ENCODE results near the gene PASK.

The PASK gene

DNA sequence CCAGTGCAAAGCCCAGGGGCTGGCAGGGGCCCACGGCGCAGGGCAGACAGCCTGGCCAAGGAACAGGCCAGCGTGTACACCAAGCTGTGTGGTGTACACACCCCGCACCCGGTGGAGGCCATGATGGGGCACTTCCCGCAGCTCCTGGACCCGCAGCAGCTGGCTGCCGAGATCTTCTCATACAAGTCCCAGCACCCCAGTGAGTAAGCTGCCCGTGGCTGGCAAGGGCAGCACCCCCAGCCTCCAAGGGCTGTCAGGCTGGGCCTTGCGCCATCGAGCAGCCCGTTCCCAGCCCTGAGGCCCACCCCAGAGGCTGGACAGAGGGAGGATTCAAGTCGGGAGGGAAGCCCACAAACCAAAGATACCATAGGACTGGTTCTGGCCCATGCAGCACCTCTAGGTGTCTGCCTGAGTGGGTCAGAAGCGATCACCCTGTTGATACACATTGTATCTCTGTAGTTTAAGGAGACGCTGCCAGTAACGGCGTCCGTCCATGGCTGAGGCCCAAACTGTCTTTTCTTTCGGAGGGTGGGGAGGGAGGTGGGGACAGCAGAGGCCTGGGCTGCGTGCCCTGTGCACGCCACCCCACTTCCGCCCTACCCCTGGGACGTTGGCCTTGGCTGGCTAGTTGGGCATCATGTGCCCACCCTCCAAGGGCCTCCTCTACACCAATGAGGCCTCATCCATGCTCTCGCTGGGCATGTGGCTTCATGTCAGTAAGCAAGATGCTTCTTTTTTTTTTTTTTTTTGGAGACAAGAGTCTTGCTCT is 30.4 kb downstream of the PASK start:
- Histone ChIP-seq H3K4me1 (ENCODE audit: insufficient read depth, poor library complexity, severe bottlenecking) (no peaks in the 10 kb centered on the region), H3K27me3 (ENCODE audit: insufficient read depth, poor library complexity, severe bottlenecking) (no peaks in the 10 kb centered on the region), H3K36me3 (ENCODE audit: low read depth) (peaks cover 39% of the 10 kb centered on the region), H3K27ac (ENCODE audit: poor library complexity, severe bottlenecking) (no peak overlapping the region), H3K4me3 (ENCODE audit: severe bottlenecking) (no peak overlapping the region), H3K9me3 (ENCODE audit: severe bottlenecking) (no peaks in the 10 kb centered on the region)
- TF ChIP-seq, protein P1, sequence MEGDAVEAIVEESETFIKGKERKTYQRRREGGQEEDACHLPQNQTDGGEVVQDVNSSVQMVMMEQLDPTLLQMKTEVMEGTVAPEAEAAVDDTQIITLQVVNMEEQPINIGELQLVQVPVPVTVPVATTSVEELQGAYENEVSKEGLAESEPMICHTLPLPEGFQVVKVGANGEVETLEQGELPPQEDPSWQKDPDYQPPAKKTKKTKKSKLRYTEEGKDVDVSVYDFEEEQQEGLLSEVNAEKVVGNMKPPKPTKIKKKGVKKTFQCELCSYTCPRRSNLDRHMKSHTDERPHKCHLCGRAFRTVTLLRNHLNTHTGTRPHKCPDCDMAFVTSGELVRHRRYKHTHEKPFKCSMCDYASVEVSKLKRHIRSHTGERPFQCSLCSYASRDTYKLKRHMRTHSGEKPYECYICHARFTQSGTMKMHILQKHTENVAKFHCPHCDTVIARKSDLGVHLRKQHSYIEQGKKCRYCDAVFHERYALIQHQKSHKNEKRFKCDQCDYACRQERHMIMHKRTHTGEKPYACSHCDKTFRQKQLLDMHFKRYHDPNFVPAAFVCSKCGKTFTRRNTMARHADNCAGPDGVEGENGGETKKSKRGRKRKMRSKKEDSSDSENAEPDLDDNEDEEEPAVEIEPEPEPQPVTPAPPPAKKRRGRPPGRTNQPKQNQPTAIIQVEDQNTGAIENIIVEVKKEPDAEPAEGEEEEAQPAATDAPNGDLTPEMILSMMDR (IDR thresholded peaks at IDR 0.05; ENCODE audit: poor library complexity, severe bottlenecking): no peak
- DNase-seq (ENCODE audit: low spot score) (no peak), ATAC-seq (ENCODE audit: low read depth) (no peak)

DNA sequence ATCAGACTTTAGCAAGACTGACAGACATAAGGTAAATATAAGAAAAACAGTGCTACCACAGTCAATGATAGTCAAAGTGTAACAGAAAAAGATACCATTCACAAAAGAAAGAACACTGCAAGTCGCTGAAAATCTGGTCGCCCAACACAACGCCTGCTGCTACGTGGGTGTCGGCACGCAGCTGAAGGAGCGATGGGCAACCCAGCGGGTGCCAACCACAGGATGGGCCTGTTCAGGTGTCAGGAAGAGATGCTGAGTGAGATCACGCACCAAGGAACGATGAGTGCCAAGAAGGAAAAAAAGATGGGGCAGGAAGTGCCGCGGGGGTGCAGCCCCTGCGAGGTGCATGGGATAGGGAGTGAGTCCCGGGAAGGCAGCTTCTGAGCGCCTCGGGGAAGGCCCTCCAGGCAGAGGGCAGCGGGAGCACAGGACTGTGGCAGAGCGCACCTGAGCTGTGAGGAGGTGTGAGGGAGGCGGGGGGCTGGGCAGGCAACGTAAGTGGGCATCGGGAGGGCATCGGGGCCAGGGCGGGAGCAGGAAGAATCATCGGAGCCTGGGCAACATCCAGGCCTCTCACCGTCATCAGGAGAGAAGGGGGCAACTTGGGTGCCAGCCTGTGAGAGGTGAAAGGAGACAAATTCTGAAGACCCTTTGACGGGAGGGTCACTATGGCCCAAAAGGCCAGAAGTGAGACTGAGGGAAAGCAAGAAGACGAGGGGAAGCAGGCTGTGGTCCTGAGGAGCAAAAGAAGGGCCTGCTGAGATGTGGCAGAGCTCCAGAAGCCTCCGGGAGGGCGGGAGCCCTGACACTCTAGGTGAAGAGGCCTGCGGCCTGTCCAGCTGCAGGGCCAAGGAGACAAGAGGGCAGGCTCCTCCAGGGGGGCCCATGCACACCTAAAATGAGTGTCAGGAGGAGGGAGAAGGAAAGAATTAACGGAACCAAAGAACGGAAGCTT is 32.4 kb downstream of the PASK start:
- no peaks in the 10 kb centered on the region for H3K4me1 ChIP-seq (ENCODE audit: insufficient read depth, poor library complexity, severe bottlenecking)
- no peak overlapping the region for H3K4me3 ChIP-seq (ENCODE audit: severe bottlenecking)
- H3K36me3 ChIP-seq (ENCODE audit: low read depth): peaks cover 38% of the 10 kb centered on the region
- no peak overlapping the region for H3K27ac ChIP-seq (ENCODE audit: poor library complexity, severe bottlenecking)
- no peaks in the 10 kb centered on the region for H3K27me3 ChIP-seq (ENCODE audit: insufficient read depth, poor library complexity, severe bottlenecking)
- DNase-seq (ENCODE audit: low spot score) (no peak), ATAC-seq (ENCODE audit: low read depth) (no peak)
- TF ChIP-seq, protein P1 (IDR thresholded peaks at IDR 0.05; ENCODE audit: poor library complexity, severe bottlenecking): no peak
- H3K9me3 ChIP-seq (ENCODE audit: severe bottlenecking): no peaks in the 10 kb centered on the region

DNA sequence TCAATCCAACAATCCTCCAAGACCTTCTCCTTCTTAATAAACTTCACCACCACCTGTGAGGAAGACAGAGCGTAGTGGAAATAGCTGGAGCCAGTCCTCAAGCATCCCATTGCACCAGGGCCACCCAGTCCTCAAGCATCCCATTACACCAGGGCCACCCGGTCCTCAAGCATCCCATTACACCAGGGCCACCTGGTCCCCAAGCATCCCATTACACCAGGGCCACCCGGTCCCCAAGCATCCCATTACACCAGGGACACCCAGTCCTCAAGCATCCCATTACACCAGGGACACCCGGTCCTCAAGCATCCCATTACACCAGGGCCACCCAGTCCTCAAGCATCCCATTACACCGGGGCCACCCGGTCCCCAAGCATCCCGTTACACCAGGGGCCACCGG is 33.9 kb downstream of the PASK start:
- Histone ChIP-seq H3K9me3 (ENCODE audit: severe bottlenecking) (no peaks in the 10 kb centered on the region), H3K4me3 (ENCODE audit: severe bottlenecking) (no peak overlapping the region), H3K27ac (ENCODE audit: poor library complexity, severe bottlenecking) (no peak overlapping the region), H3K27me3 (ENCODE audit: insufficient read depth, poor library complexity, severe bottlenecking) (no peaks in the 10 kb centered on the region), H3K4me1 (ENCODE audit: insufficient read depth, poor library complexity, severe bottlenecking) (no peaks in the 10 kb centered on the region), H3K36me3 (ENCODE audit: low read depth) (peaks cover 22% of the 10 kb centered on the region)
- TF ChIP-seq, protein P1 (IDR thresholded peaks at IDR 0.05; ENCODE audit: poor library complexity, severe bottlenecking): no peak
- DNase-seq (ENCODE audit: low spot score) (no peak), ATAC-seq (ENCODE audit: low read depth) (no peak)

DNA sequence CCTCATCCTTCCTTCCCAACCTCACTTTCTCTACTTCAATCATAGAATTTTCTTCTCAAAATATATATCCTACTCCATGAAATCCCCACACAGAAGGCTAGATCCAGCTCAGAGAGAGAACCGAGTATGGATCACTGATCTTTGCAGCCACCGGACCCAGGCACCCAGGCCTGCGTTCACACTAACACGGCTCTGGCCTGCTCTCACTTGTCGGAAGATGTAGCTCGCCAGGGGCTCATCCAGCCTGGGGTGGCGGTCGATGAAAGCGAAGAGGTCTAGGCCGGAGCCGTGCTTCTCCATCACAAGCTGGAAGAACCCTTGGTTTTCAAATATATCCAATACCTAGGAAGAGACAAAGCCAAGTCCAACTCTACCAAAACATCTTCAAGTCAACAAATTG is 34.4 kb downstream of the PASK start:
- peaks cover 17% of the 10 kb centered on the region for H3K36me3 ChIP-seq (ENCODE audit: low read depth)
- H3K4me1 ChIP-seq (ENCODE audit: insufficient read depth, poor library complexity, severe bottlenecking): no peaks in the 10 kb centered on the region
- TF ChIP-seq, protein P1 (IDR thresholded peaks at IDR 0.05; ENCODE audit: poor library complexity, severe bottlenecking): no peak
- ATAC-seq (ENCODE audit: low read depth): no peak
- H3K27ac ChIP-seq (ENCODE audit: poor library complexity, severe bottlenecking): no peak overlapping the region
- H3K4me3 ChIP-seq (ENCODE audit: severe bottlenecking): no peak overlapping the region
- DNase-seq (ENCODE audit: low spot score): no peak
- no peaks in the 10 kb centered on the region for H3K9me3 ChIP-seq (ENCODE audit: severe bottlenecking)
- no peaks in the 10 kb centered on the region for H3K27me3 ChIP-seq (ENCODE audit: insufficient read depth, poor library complexity, severe bottlenecking)
